CD8-positive, alpha-beta memory T cell (primary cell): Measurements from ENCODE around the gene LHX6. TPM values are rescaled to one million over a fixed set of nuclear protein-coding genes. Genes with fewer than 3 reads are reported as not detected.

Source experiments
- CTCF ChIA-PET: fragments of 350-600 bp; sonication (Branson Sonifier 250); formaldehyde crosslinking; loops from one replicate; lab custom pipeline; 2021; ENCODE audit warnings: antibody characterized with exemption; lab: Charles Lee
- POLR2A ChIA-PET: fragments of 350-600 bp; sonication (Branson Sonifier 250); formaldehyde crosslinking; loops from one replicate; lab custom pipeline; 2021; ENCODE audit warnings: antibody characterized with exemption; lab: Charles Lee
- DNase-seq, 5 donors: peaks; one replicate each; pipeline versions ENCODE4 v3.0.0 to v3.0.0-alpha.2; 2020 to 2022; ENCODE audit warnings: mixed read lengths in 1 of 5
- H3K27ac ChIP-seq: one replicate; pipeline ENCODE4 v1.7.0; 2013; ENCODE audit warnings: low read depth, mild to moderate bottlenecking, low read length, moderate library complexity
- H3K27me3 ChIP-seq: 2 replicates; pipeline ENCODE4 v1.7.0; 2013; ENCODE audit warnings: low read length, mild to moderate bottlenecking; ENCODE audit not compliant: insufficient read depth, poor library complexity, severe bottlenecking
- H3K36me3 ChIP-seq: 2 replicates; pipeline ENCODE4 v1.7.0; 2013; ENCODE audit warnings: mild to moderate bottlenecking, low read length, moderate library complexity; ENCODE audit not compliant: insufficient read depth
- H3K4me1 ChIP-seq: 2 replicates; pipeline ENCODE4 v1.7.0; 2013; ENCODE audit warnings: mild to moderate bottlenecking, low read length, moderate library complexity; ENCODE audit not compliant: insufficient read depth
- H3K4me3 ChIP-seq: 2 replicates; pipeline ENCODE4 v1.7.0; 2013; ENCODE audit warnings: mild to moderate bottlenecking, low read length
- H3K9me3 ChIP-seq: 2 replicates; pipeline ENCODE4 v1.7.0; 2013; ENCODE audit warnings: mild to moderate bottlenecking, low read length
- H3K27ac Mint-ChIP-seq, 8 donors: one replicate each; pipeline ENCODE4 v1.8.0; 2020 to 2021; ENCODE audit warnings: mixed read lengths in 8 of 8, mild to moderate bottlenecking in 6 of 8, inconsistent platforms in 3 of 8, moderate library complexity in 3 of 8
- H3K27me3 Mint-ChIP-seq, 2 donors: one replicate each; pipeline ENCODE4 v1.8.0; 2020 to 2021; ENCODE audit warnings: mixed read lengths in 2 of 2, mild to moderate bottlenecking in 1 of 2, moderate library complexity in 1 of 2
- H3K36me3 Mint-ChIP-seq, 3 donors: one replicate each; pipeline ENCODE4 v1.8.0; 2020 to 2021; ENCODE audit warnings: mixed read lengths in 3 of 3, inconsistent platforms in 1 of 3, mild to moderate bottlenecking in 1 of 3
- H3K4me1 Mint-ChIP-seq, 3 donors: one replicate each; pipeline ENCODE4 v1.8.0; 2020 to 2021; ENCODE audit warnings: mixed read lengths in 3 of 3, inconsistent platforms in 1 of 3, mild to moderate bottlenecking in 1 of 3
- H3K4me3 Mint-ChIP-seq, 7 donors: one replicate each; pipeline ENCODE4 v1.8.0; 2020 to 2021; ENCODE audit warnings: mixed read lengths in 7 of 7, mild to moderate bottlenecking in 6 of 7, moderate library complexity in 4 of 7, inconsistent platforms in 2 of 7
- H3K9me3 Mint-ChIP-seq, 5 donors: one replicate each; pipeline ENCODE4 v1.8.0; 2020 to 2022; ENCODE audit warnings: mixed read lengths in 5 of 5, mild to moderate bottlenecking in 3 of 5, moderate library complexity in 2 of 5, inconsistent platforms in 1 of 5
- polyA plus RNA-seq: library from polyadenylated mRNA; unstranded; fragments of 300-500 nt; fragmentation: Illumina TruSeq; gene quantifications from one replicate; pipeline ENCODE4 v1.2.3, GENCODE V29; 2021
- total RNA-seq, 2 experiments: library from RNA; stranded (reverse); gene quantifications; one replicate each; pipeline ENCODE4 v1.2.3, GENCODE V29; 2021

The LHX6 gene
- total and polyA plus RNA-seq, 3 experiments from 2014 or later, result not detected

- no peaks in the 10 kb centered on the region for H3K9me3 ChIP-seq
- Mint-ChIP-seq H3K36me3 (no peaks in the 10 kb centered on the region), H3K27me3 (peaks cover 2 to 14% of the 10 kb centered on the region in 2 donors), H3K4me1 (no peaks in the 10 kb centered on the region), H3K4me3 (no peak overlapping the region), H3K27ac (no peak overlapping the region), H3K9me3 (no peaks in the 10 kb centered on the region)
- ChIA-PET CTCF (no interaction called here), POLR2A (no interaction called here)
- no peaks in the 10 kb centered on the region for H3K36me3 ChIP-seq
- DNase-seq, result no peak
- H3K4me3 ChIP-seq, result no peak overlapping the region
- H3K27me3 ChIP-seq, result no peaks in the 10 kb centered on the region
- H3K27ac ChIP-seq, result no peak overlapping the region
- no peaks in the 10 kb centered on the region for H3K4me1 ChIP-seq
Measured at GRCh38 chr9:122201641-122202040, 27.1 kb downstream of the LHX6 start.

GRCh38 chr9:122200960-122201595, 27.7 kb downstream of the LHX6 start:
- no peaks in the 10 kb centered on the region for H3K4me1 Mint-ChIP-seq
- Histone ChIP-seq H3K4me1 (no peaks in the 10 kb centered on the region), H3K4me3 (no peak overlapping the region), H3K9me3 (no peaks in the 10 kb centered on the region), H3K27ac (no peak overlapping the region), H3K36me3 (no peaks in the 10 kb centered on the region), H3K27me3 (no peaks in the 10 kb centered on the region)
- peaks cover under 1 to 14% of the 10 kb centered on the region in 2 donors for H3K27me3 Mint-ChIP-seq
- no peaks in the 10 kb centered on the region for H3K9me3 Mint-ChIP-seq
- no peak overlapping the region for H3K4me3 Mint-ChIP-seq
- no peaks in the 10 kb centered on the region for H3K36me3 Mint-ChIP-seq
- ChIA-PET POLR2A (no interaction called here), CTCF (no interaction called here)
- H3K27ac Mint-ChIP-seq, result no peak overlapping the region
- no peak for DNase-seq

- H3K27ac ChIP-seq, result no peak overlapping the region
- Mint-ChIP-seq H3K36me3 (no peaks in the 10 kb centered on the region), H3K4me3 (no peak overlapping the region), H3K27me3 (peaks cover 2 to 25% of the 10 kb centered on the region in 2 donors), H3K27ac (no peak overlapping the region), H3K4me1 (no peaks in the 10 kb centered on the region), H3K9me3 (no peaks in the 10 kb centered on the region)
- no peaks in the 10 kb centered on the region for H3K27me3 ChIP-seq
- no peaks in the 10 kb centered on the region for H3K9me3 ChIP-seq
- ChIA-PET CTCF (no interaction called here), POLR2A (no interaction called here)
- no peaks in the 10 kb centered on the region for H3K36me3 ChIP-seq
- no peak overlapping the region for H3K4me3 ChIP-seq
- H3K4me1 ChIP-seq, result no peaks in the 10 kb centered on the region
- DNase-seq, result no peak
Measured at GRCh38 chr9:122197882-122198281, 30.9 kb downstream of the LHX6 start.

GRCh38 chr9:122197426-122197825, 31.3 kb downstream of the LHX6 start:
- no peaks in the 10 kb centered on the region for H3K4me1 Mint-ChIP-seq
- H3K36me3 ChIP-seq, result no peaks in the 10 kb centered on the region
- no peaks in the 10 kb centered on the region for H3K4me1 ChIP-seq
- no peak overlapping the region for H3K27ac Mint-ChIP-seq
- ChIA-PET POLR2A (no interaction called here), CTCF (no interaction called here)
- H3K4me3 Mint-ChIP-seq, result no peak overlapping the region
- H3K4me3 ChIP-seq, result no peak overlapping the region
- H3K27me3 Mint-ChIP-seq, result peaks cover 2 to 25% of the 10 kb centered on the region in 2 donors
- no peaks in the 10 kb centered on the region for H3K9me3 Mint-ChIP-seq
- no peaks in the 10 kb centered on the region for H3K27me3 ChIP-seq
- no peaks in the 10 kb centered on the region for H3K9me3 ChIP-seq
- H3K27ac ChIP-seq, result no peak overlapping the region
- H3K36me3 Mint-ChIP-seq, result no peaks in the 10 kb centered on the region
- no peak for DNase-seq

- H3K27ac ChIP-seq, result no peak overlapping the region
- no peaks in the 10 kb centered on the region for H3K36me3 Mint-ChIP-seq
- no peak overlapping the region for H3K27ac Mint-ChIP-seq
- no peak overlapping the region for H3K4me3 Mint-ChIP-seq
- H3K9me3 Mint-ChIP-seq, result no peaks in the 10 kb centered on the region
- no peak for DNase-seq
- no peaks in the 10 kb centered on the region for H3K4me1 Mint-ChIP-seq
- CTCF ChIA-PET, result no interaction called here
- POLR2A ChIA-PET, result no interaction called here
- no peaks in the 10 kb centered on the region for H3K4me1 ChIP-seq
- H3K27me3 ChIP-seq, result no peaks in the 10 kb centered on the region
- H3K4me3 ChIP-seq, result no peak overlapping the region
- H3K36me3 ChIP-seq, result no peaks in the 10 kb centered on the region
- peaks cover 3 to 25% of the 10 kb centered on the region in 2 donors for H3K27me3 Mint-ChIP-seq
- H3K9me3 ChIP-seq, result no peaks in the 10 kb centered on the region
Measured at GRCh38 chr9:122195875-122196274, 32.9 kb downstream of the LHX6 start.

- no peak overlapping the region for H3K4me3 ChIP-seq
- ChIA-PET POLR2A (no interaction called here), CTCF (no interaction called here)
- no peaks in the 10 kb centered on the region for H3K27me3 ChIP-seq
- H3K9me3 ChIP-seq, result no peaks in the 10 kb centered on the region
- no peak overlapping the region for H3K27ac Mint-ChIP-seq
- H3K27me3 Mint-ChIP-seq, result peaks cover 3 to 23% of the 10 kb centered on the region in 2 donors
- no peak overlapping the region for H3K27ac ChIP-seq
- no peaks in the 10 kb centered on the region for H3K4me1 ChIP-seq
- no peak overlapping the region for H3K4me3 Mint-ChIP-seq
- no peaks in the 10 kb centered on the region for H3K9me3 Mint-ChIP-seq
- H3K36me3 ChIP-seq, result no peaks in the 10 kb centered on the region
- H3K36me3 Mint-ChIP-seq, result no peaks in the 10 kb centered on the region
- no peaks in the 10 kb centered on the region for H3K4me1 Mint-ChIP-seq
- DNase-seq, result no peak
Measured at GRCh38 chr9:122193651-122194050, 35.1 kb downstream of the LHX6 start.

GRCh38 chr9:122192914-122193525, 35.7 kb downstream of the LHX6 start:
- Mint-ChIP-seq H3K4me1 (no peaks in the 10 kb centered on the region), H3K4me3 (no peak overlapping the region), H3K36me3 (no peaks in the 10 kb centered on the region), H3K27me3 (peaks cover 3 to 19% of the 10 kb centered on the region in 2 donors), H3K27ac (no peak overlapping the region), H3K9me3 (no peaks in the 10 kb centered on the region)
- H3K9me3 ChIP-seq, result no peaks in the 10 kb centered on the region
- H3K27ac ChIP-seq, result no peak overlapping the region
- no peaks in the 10 kb centered on the region for H3K27me3 ChIP-seq
- ChIA-PET POLR2A (interaction anchor here (1.0 kb wide), 1 partner anchor 10 kb away, joined by 3 read pairs; no protein-coding TSS in a partner anchor), CTCF (no interaction called here)
- H3K4me3 ChIP-seq, result no peak overlapping the region
- no peak for DNase-seq
- H3K4me1 ChIP-seq, result no peaks in the 10 kb centered on the region
- H3K36me3 ChIP-seq, result no peaks in the 10 kb centered on the region

GRCh38 chr9:122192261-122192875, 36.4 kb downstream of the LHX6 start:
- ChIA-PET CTCF (no interaction called here), POLR2A (interaction anchor here (1.0 kb wide), 1 partner anchor 9 kb away, joined by 3 read pairs; no protein-coding TSS in a partner anchor)

More at GRCh38 chr9:122192261-122192875, 36.4 kb downstream of the LHX6 start:
- peaks cover 3 to 19% of the 10 kb centered on the region in 2 donors for H3K27me3 Mint-ChIP-seq
- Histone ChIP-seq H3K9me3 (no peaks in the 10 kb centered on the region), H3K4me1 (no peaks in the 10 kb centered on the region), H3K36me3 (no peaks in the 10 kb centered on the region), H3K4me3 (no peak overlapping the region), H3K27me3 (no peaks in the 10 kb centered on the region), H3K27ac (no peak overlapping the region)
- no peak overlapping the region for H3K27ac Mint-ChIP-seq
- H3K9me3 Mint-ChIP-seq, result no peaks in the 10 kb centered on the region
- H3K4me3 Mint-ChIP-seq, result no peak overlapping the region
- H3K4me1 Mint-ChIP-seq, result no peaks in the 10 kb centered on the region
- no peak for DNase-seq
- H3K36me3 Mint-ChIP-seq, result no peaks in the 10 kb centered on the region
